ENCODE data around the gene DENND6B. TPM values are rescaled to one million over a fixed set of nuclear protein-coding genes. Genes with fewer than 3 reads are reported as not detected.

DENND6B gene
- total and polyA plus RNA-seq, 2 of the 13 experiments (the other 11 are each of a cell fraction or from before 2014, with no cell fraction given) = 0.95 to 3.8 TPM

- CTCF ChIA-PET (ENCODE audit: low intra/inter-chr PET ratio, low total read pairs) = interaction anchor here (1.2 to 2.3 kb wide), 2 partner anchors 17 to 34 kb away, joined by 9 to 10 read pairs; partner anchors contain the start of gene DENND6B
- in situ Hi-C loops (cut with HindIII; ENCODE audit: extremely low pct_ligation_motif_present, low pct_unique_long_range_greater_than_20kb) = no loop called here
- Histone ChIP-seq H2AFZ (ENCODE audit: low read length) (no peak overlapping the region), H3K4me2 (ENCODE audit: low read depth, low read length) (peak overlapping the region; percentile 79), H3K9ac (ENCODE audit: insufficient read depth, low read depth, low read length) (peak overlapping the region; percentile 71), H3K27me3 (ENCODE audit: control insufficient read depth in 1 of 2, insufficient read depth in 2 of 2, low read length in 2 of 2) (no peaks in the 10 kb centered on the region), H3K9me3 (ENCODE audit: low read length) (no peaks in the 10 kb centered on the region), H3K4me3 (replicated peaks in 1 of 3; ENCODE audit: insufficient read depth in 1 of 3, low read depth in 2 of 3, low read length in 3 of 3) (peak overlapping the region; percentile 44 to 74 (median 73); a peak in 5 of 6 replicates), H3K79me2 (ENCODE audit: insufficient read depth, low read length) (peaks cover 62% of the 10 kb centered on the region), H4K20me1 (ENCODE audit: insufficient read depth, low read length) (peaks cover 9% of the 10 kb centered on the region; the same call in 1 of the 2 replicates), H3K4me1 (ENCODE audit: insufficient read depth, low read length) (peaks cover 57% of the 10 kb centered on the region), H3K36me3 (replicated peaks in 1 of 2; ENCODE audit: control insufficient read depth in 1 of 2, insufficient read depth in 2 of 2, low read length in 2 of 2) (peaks cover 13 to 22% of the 10 kb centered on the region in 2 experiments; a peak in 4 of 5 replicates), H3K27ac (ENCODE audit: extremely low read length, insufficient read depth, low read length) (peak overlapping the region; percentile 94)
- BruUV-seq (replicated peaks) = no TSS peak
- ATAC-seq (peak; percentile 12), DNase-seq (ENCODE audit: low spot score) (no peak), FAIRE-seq (no peak)
- POLR2A ChIA-PET = interaction anchor here (1.0 to 4.8 kb wide), 15 partner anchors 12 to 349 kb away, joined by 3 to 126 read pairs (median 6); partner anchors contain the start of genes DENND6B, HDAC10, MAPK12 and PLXNB2
- intact Hi-C loops (cut with micrococcal nuclease; ENCODE audit: unreplicated experiment) = loop anchor here (2.0 to 10.0 kb wide), 3 partner anchors 16 to 868 kb away; partner anchors contain the start of gene DENND6B
- 89% methylated on average over 14 of the region's 29 CpGs for WGBS (ENCODE audit: low lambda C conversion rate)
- no peak for TF ChIP-seq WIZ (CRISPR knock-in tag; IDR thresholded peaks at IDR 0.05)
- no peak for TF ChIP-seq PHF20 (CRISPR knock-in tag; IDR thresholded peaks at IDR 0.05)
- TF ChIP-seq RFXANK (CRISPR knock-in tag; IDR thresholded peaks at IDR 0.05) = no peak
- peak; percentile 17; the same call in 1 of the 2 replicates for TF ChIP-seq HNRNPL (IDR thresholded peaks at IDR 0.05; ENCODE audit: low read depth, low read length)
- TF ChIP-seq NR3C1 (CRISPR knock-in tag; IDR thresholded peaks at IDR 0.05) = no peak
- no peak for TF ChIP-seq ZNF589 (CRISPR knock-in tag; conservative IDR thresholded peaks at IDR 0.05)
- TF ChIP-seq ZNF501 (CRISPR knock-in tag; IDR thresholded peaks at IDR 0.05) = 0 out of 2 replicates have a peak, but pooled peaks have one; percentile 12
- TF ChIP-seq ZBTB20 (CRISPR knock-in tag; IDR thresholded peaks at IDR 0.05; ENCODE audit: borderline replicate concordance, low read depth) = no peak
- TF ChIP-seq FOXA3 (CRISPR knock-in tag; IDR thresholded peaks at IDR 0.05) = no peak
- peak; percentile 21; the same call in 1 of the 2 replicates for TF ChIP-seq ZNF280B (CRISPR knock-in tag; IDR thresholded peaks at IDR 0.05; ENCODE audit: borderline replicate concordance)
- TF ChIP-seq SOX5 (CRISPR knock-in tag; IDR thresholded peaks at IDR 0.05; ENCODE audit: borderline replicate concordance) = no peak
- TF ChIP-seq ATF3 (CRISPR knock-in tag; IDR thresholded peaks at IDR 0.05) = no peak
- no peak for TF ChIP-seq MZF1 (CRISPR knock-in tag; IDR thresholded peaks at IDR 0.05; ENCODE audit: borderline replicate concordance)
- peak; percentile 28; the same call in 1 of the 2 replicates for TF ChIP-seq ZSCAN25 (CRISPR knock-in tag; IDR thresholded peaks at IDR 0.05)
- TF ChIP-seq MEIS2 (CRISPR knock-in tag; IDR thresholded peaks at IDR 0.05) = no peak
- TF ChIP-seq CEBPB (IDR thresholded peaks at IDR 0.05; ENCODE audit: borderline replicate concordance, low read depth, low read length) = no peak
- TF ChIP-seq NAIF1 (CRISPR knock-in tag; IDR thresholded peaks at IDR 0.05; ENCODE audit: borderline replicate concordance) = no peak
- TF ChIP-seq SIN3B (IDR thresholded peaks at IDR 0.05; ENCODE audit: low read length) = no peak
- no peak for TF ChIP-seq ZNF260 (CRISPR knock-in tag; IDR thresholded peaks at IDR 0.05; ENCODE audit: borderline replicate concordance, low read depth)
- TF ChIP-seq ZBTB43 (CRISPR knock-in tag; conservative IDR thresholded peaks at IDR 0.05) = no peak
- TF ChIP-seq SP1 (IDR thresholded peaks at IDR 0.05) = no peak
- no peak for TF ChIP-seq SP1 (CRISPR knock-in tag; IDR thresholded peaks at IDR 0.05)
Observed at GRCh38 chr22:50292643-50293440, 34.0 kb downstream of the DENND6B start.

Data from HepG2 (cell line).